HG02798 (cell line): ENCODE data around the gene INPP5A.

Experiments
- ATAC-seq: cut with Tn5 transposase; IDR thresholded peaks from one replicate; pipeline ENCODE4 v1.9.1; 2021; ENCODE audit warnings: mild to moderate bottlenecking; ENCODE audit not compliant: unreplicated experiment, poor library complexity

INPP5A gene

DNA sequence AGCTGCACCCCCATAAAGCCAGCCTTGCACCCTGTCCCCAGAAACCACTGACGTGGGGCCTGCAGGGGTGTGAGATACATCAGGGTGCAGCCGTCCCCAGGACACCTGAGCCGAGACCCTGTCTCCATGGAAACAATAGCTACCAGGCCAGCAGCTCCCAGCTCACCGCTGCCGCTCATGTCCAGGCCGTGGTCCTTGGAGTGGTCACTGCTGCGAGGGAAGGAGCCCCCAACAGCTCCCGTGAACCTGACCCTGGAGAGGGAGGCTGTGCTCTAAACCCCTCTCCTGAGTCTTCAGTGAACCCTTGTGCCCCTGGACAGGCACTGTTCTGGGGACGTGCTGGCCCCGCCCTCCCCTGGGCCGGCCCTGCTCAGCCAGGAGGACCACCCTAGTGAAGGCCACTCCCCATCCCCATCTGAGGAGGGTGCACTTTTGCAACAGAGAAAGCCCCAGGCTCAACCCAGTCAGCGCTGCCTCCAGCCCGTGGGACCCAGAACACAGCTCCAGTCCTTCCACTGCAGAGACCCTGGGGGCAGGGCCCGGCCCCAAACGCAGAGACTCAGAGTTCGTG is 19.6 kb upstream of the INPP5A start:
- ATAC-seq, result no peak

DNA sequence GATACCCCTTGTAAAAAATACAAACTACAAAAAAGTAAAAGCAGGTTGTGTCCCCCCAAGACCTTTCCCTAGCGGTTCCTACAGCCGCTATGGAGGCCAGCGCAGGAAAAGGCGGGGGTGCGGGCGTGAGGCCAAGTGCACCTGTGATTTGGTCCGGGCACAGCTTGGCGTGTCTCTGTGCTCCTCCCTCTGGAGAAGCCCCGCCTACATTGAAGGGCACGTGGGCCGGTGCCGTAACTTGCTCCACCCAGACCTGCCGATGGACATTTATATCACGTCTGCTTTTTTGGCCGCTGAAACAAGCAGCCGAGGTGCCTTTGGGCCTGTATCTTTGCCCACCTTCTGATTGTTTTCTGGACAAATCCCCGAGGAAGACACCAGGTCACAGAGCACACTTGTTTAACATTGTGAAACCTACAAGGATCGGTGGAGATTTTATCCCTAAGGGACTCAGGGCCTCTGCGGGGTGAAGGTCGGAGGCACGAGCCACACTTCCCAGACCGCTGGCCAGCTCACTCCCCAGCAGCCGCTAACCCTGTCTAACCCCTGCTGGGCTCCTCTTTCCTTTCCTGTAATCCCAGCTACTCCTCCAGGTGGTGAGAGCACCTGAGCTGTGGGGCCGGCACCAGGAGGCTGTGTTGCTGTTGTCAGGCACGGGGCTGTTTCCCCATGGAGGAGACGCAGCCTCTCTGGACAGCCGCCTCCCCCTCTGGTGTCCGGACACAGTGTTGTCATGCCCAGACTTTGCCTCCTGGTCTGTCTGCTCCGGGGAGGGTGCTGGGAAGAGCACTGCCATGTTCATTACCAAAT is 18.8 kb upstream of the INPP5A start:
- ATAC-seq, result peak; percentile 43

DNA sequence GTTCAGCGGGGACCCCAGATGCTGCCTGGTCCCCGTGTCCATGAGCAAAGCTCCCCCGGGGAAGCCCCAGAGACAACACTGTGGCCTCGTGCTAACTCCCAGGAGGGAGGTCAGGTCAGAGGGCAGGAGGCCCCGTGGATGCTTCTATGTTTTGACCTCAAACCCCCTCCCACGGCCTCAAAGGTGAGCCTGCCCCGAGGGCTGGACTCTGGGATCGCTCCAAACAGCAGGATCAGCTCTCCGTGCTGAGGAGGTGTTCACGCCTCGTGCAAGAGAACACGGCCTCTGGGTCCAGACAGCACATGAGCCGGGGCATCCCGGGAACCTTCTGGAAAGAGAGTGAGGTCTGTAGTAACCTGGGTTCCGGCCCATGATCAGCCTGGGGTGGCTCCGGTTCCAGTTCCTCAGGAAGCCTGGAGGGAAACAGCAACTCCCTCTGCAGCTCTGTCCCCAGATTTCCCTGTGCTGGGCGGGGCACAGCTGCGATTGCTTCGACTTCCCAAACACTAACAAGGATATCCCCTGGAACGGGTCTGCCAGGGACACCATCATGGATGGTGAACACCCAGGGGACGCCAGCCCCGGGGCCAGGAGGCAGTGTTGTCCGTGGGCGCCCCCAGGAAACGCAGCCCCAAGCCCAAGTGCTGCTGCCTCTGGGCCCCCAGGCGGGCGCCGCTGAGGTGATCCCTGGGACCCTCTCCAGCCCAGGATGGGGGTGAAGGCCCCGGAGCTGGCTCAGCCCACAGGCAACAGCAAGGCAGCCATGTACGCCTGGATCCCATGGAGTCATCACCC is 18.0 kb upstream of the INPP5A start:
- no peak for ATAC-seq

GRCh38 chr10:132520177-132520811 is 17.3 kb upstream of the INPP5A start:
- ATAC-seq, result no peak

- no peak for ATAC-seq
These were observed 16.5 kb upstream of the INPP5A start for GRCh38 chr10:132521041-132521465.

DNA sequence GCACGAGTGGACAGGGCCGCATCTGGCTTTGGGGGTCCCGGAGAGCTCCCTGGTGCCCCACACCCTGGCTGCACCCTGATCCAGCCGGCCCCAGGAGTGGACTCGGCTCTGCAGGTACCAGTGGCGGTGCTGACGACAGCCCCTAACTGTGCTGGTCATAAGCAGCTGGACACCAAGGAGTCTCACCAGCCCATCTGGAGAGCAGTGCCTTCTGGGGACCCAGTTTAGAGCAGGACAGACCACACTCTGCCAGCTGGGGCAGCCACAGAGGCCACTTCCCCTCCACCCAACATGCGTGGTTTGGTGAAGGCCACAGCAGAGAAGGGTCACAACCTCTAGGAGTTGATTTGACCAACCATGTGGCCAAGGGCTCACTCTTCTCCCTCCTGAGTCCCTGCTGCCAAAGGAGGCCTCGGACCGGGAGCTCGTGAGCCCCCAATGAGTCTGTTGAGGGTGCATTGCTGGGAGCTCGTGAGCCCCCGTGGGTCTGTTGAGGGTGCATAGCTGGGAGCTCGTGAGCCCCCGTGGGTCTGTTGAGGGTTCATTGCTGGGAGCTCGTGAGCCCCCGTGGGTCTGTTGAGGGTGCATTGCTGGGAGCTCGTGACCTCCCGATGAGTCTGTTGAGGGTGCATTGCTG is 16.0 kb upstream of the INPP5A start:
- ATAC-seq, result no peak

DNA sequence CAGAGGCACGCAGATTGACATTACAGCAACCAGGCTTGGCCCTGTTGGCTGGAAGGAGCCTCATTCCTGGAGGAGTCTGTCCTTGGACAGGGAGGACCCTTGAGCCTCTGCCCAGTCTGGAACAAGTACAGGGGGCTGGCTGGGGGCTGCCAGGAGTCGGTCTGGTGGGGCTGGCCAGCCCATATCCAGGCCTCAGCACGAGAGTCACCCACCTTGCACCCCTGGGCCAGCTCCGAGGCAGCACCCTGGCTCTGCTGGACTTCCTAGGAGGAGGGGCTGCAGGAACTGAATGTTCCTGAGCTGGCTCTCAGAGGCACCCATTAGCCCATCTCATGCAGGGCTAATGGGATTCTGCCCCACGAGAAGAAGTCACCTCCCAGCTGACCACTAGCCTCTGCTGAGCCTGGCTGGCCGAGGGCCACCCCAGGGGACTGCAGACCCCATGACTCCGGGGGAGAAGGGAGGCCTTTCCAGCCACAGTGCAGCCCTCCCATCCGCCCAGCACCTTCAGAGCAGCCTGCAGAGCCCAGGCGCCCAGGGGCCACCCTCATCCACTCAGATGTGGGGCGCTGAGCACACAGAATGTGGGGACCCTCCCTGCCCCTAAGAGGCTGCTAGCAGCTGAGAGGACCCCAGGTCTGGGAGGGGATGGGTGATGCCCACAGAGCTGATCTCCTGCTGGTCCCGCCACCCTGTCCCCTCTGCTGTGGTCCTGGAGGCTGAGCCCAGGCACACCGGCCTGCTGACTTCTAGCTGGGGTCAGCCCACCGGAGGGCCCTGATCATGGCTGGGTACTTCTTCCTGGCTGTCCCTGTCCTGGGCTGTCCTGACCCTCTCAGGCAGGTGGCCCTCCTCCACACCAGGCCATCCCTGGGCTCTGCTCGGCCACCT is 14.8 kb upstream of the INPP5A start:
- no peak for ATAC-seq

- ATAC-seq, result no peak
These were observed 13.8 kb upstream of the INPP5A start for GRCh38 chr10:132523561-132524442.

DNA sequence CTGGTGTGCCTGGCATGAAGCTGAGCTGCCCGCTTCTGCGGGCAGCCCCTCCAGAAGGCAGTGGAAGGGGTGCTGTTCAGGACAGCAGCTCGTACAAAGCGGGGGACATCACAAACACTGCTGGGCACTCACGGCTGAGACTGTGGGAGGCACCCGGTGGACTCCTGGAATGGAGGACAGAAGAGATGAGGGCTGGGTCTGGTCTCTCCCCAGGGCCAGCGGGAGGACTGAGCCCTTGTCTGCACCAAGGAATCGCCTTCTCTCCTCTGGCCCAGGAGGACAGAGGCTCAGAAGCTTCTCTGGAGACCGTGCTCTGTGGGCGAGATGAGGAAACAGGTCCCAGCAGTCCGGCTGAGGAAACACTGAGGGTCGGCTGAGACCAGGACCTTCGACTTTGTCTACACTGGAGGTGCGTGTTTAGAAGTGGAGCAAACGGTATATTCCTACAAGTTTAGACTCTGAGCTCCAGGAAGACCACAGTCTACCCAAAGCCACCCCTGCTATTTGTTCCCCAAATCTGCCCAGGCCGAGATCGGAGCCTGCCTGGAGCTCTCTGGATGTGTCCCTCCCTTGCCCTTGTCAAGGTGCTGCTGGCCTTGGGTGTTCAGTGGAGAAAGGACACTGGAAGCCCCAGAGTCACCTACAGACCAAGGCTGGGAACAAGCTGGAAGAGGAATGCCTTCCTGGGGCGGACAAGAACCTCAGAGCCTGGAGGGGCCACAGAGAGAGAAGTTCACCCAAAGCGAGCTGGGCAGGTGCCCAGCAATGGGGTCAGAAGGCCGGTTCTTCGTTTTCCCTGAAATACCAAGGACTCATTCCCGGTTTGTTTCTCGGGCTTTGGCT is 12.9 kb upstream of the INPP5A start:
- no peak for ATAC-seq

- no peak for ATAC-seq
These were observed 10.9 kb upstream of the INPP5A start for GRCh38 chr10:132526676-132527075.

DNA sequence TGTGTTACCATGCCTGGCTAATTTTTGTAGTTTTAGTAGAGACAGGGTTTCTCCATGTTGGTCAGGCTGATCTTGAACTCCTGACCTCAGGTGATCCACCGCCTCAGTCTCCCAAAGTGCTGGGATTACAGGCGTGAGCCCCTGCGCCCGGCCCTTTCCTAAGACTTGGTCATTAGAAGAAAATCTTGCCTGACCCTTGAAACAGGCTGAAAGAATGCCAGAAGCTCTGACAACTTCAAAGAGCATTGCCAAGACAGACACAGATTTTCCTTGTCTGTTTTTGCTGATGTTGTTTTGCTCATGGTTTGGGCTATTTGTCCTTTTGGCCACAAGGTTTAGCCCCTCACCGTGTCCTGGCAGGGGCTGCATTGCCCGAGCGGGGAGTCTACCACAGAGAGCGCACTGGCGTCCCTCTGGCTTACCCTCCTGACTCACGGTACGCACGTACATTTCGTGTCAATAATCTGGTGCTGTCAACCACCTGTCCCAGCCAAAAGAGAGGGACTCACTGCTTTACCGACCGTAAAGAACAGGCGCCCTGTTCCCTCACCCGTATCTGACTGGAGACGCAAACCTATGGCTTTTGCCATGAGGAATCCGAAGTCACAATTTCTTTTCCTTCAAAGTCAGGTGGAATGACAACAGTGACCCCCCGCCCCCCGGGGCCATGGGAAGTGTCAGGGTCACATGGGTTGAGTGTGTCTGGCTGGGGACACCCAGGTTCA is 10.1 kb upstream of the INPP5A start:
- ATAC-seq, result no peak

GRCh38 chr10:132528064-132528691 is 9.4 kb upstream of the INPP5A start:
- no peak for ATAC-seq

DNA sequence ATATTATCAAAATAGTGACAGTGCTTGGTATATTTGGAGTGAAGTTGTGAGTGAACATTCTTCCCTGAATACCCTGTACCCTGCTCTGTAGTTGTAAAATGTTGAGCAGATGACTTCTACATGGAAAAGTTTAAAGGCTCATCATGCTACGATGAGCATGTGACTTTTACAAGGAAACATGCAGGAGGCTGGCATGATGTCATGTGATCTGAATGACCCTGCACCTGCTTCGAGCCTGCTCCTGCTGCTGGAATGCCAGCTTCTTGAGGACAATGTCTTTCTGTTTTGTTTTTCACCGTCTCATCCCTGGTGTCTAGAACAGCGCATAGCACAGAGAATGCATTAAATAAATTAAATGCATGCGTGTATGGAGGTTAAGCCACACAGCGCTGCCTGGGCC is 5.4 kb upstream of the INPP5A start:
- no peak for ATAC-seq

DNA sequence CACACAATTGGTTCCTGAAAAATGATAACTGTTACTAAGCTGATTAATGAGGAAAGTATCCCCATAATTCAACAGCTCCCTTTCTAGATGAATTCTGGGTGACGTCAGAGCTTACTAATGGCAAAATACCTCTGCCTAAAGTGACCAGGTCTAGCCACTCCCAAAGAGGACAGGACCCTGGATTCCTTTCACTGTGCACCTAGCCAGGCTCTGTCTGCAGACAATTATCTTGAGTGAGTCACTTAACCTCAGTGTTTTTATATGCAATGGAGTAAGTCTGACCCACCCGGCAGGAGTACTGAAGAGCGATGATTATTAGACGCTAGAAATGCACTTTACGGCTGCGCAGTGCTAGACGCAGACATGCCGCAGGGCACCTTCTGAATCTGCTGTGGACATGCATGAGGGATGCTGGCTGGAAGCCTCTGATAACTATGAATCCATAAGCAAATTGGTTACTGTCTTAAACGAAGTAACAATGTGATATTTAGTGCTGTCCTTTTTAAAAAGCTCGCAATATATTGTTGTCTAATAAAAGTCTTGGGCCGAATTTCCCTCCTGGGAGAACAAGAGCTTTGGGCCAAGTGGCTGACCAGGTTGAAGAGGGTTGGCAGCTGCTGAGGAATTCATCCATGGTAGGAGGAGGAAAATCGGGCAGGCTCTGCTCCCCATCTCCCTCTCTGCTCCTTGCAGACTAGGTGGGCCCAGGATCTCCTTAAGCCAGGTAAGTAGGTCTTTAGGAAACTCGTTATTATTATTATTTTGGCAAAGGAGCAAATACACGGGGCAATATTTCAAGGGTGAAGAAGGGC is 4.6 kb upstream of the INPP5A start:
- ATAC-seq, result no peak

DNA sequence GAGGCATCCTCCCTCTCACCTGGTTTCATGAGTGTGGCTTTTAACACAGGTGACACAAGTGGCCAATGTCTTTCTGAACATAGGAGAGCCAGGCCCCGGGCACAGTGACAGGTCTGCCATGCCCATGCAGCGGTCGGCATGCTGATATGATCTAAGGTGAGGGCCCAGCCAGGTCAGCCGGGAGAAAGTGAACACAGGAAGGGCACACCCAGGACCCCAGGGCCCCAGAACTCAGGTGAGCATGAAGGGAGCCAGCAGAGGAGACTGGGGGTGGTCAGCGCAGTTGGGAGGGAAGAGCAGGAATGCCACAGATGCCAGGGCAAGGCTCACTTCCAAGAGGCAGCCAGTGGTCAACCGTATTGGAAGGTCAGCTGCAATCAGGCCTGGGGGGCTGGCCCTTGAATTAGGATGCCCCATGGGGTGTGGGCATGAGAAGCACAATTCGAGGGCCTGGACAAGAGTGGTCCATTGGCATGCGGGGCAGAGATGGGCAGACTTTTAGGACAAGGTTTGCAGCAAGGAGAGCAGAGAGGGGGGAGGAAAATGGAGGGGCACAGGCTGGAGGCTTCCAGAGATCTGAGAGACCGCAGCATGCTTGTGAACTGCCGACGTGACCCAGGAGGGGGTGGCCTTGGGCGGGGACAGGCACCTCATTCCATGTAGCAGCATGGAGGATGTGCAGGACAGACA is 3.9 kb upstream of the INPP5A start:
- no peak for ATAC-seq
